ENCODE measurements around the gene TREML4.

The TREML4 gene

GRCh38 chr6:41255638-41256246 lies 27.6 kb downstream of the TREML4 start:
- DNase-seq (ENCODE audit: low read depth): no peak

GRCh38 chr6:41256383-41256782 lies 28.2 kb downstream of the TREML4 start:
- DNase-seq (ENCODE audit: low read depth): no peak

GRCh38 chr6:41257369-41258195 lies 29.4 kb downstream of the TREML4 start:
- DNase-seq (ENCODE audit: low read depth): peak; percentile 75

GRCh38 chr6:41258196-41258493 lies 30.0 kb downstream of the TREML4 start:
- DNase-seq (ENCODE audit: low read depth): no peak

- no peak for DNase-seq (ENCODE audit: low read depth)
Observed at GRCh38 chr6:41262401-41262800, 34.3 kb downstream of the TREML4 start.

- no peak for DNase-seq (ENCODE audit: low read depth)
Observed at GRCh38 chr6:41263267-41263666, 35.1 kb downstream of the TREML4 start.

GRCh38 chr6:41266541-41266940 lies 38.4 kb downstream of the TREML4 start:
- no peak for DNase-seq (ENCODE audit: low read depth)

- DNase-seq (ENCODE audit: low read depth): no peak
Observed at GRCh38 chr6:41268478-41268877, 40.3 kb downstream of the TREML4 start.

- DNase-seq (ENCODE audit: low read depth): no peak
Observed at GRCh38 chr6:41269166-41269565, 41.0 kb downstream of the TREML4 start.

- DNase-seq (ENCODE audit: low read depth): no peak
Observed at GRCh38 chr6:41269716-41270115, 41.6 kb downstream of the TREML4 start.

- DNase-seq (ENCODE audit: low read depth): no peak
Observed at GRCh38 chr6:41271901-41272395, 43.8 kb downstream of the TREML4 start.

- DNase-seq (ENCODE audit: low read depth): no peak
Observed at GRCh38 chr6:41272591-41273240, 44.6 kb downstream of the TREML4 start.

GRCh38 chr6:41273714-41274113 lies 45.6 kb downstream of the TREML4 start:
- no peak for DNase-seq (ENCODE audit: low read depth)

- no peak for DNase-seq (ENCODE audit: low read depth)
Observed at GRCh38 chr6:41274256-41274655, 46.1 kb downstream of the TREML4 start.

- no peak for DNase-seq (ENCODE audit: low read depth)
Observed at GRCh38 chr6:41275489-41275888, 47.3 kb downstream of the TREML4 start.

- no peak for DNase-seq (ENCODE audit: low read depth)
Observed at GRCh38 chr6:41277605-41278004, 49.5 kb downstream of the TREML4 start.

- DNase-seq (ENCODE audit: low read depth): no peak
Observed at GRCh38 chr6:41278699-41279405, 50.7 kb downstream of the TREML4 start.

GRCh38 chr6:41280381-41281057 lies 52.4 kb downstream of the TREML4 start:
- no peak for DNase-seq (ENCODE audit: low read depth)

GRCh38 chr6:41283600-41283999 lies 55.5 kb downstream of the TREML4 start:
- no peak for DNase-seq (ENCODE audit: low read depth)

- DNase-seq (ENCODE audit: low read depth): peak; percentile 16
Observed at GRCh38 chr6:41284726-41285125, 56.6 kb downstream of the TREML4 start.

GRCh38 chr6:41286544-41287346 lies 58.6 kb downstream of the TREML4 start, which contains the start of gene TREM1:
Gene TREM1, minus strand, starts transcription at chr6:41286682. Its CDS starts 27 bp downstream, at chr6:41286655.
- DNase-seq (ENCODE audit: low read depth): peak; percentile 60

Data from fibroblast of gingiva (primary cell).